UCSD-AML1 (cell line): ENCODE measurements around the gene SELENOH.
A peak's percentile ranks its signal among the peaks of the same experiment; 100 is the strongest.

Experiments used
- DNase-seq: peaks from one replicate; lab custom pipeline; 2025; ENCODE audit not compliant: unreplicated experiment; lab: John Stamatoyannopoulos, UW

SELENOH gene

DNA sequence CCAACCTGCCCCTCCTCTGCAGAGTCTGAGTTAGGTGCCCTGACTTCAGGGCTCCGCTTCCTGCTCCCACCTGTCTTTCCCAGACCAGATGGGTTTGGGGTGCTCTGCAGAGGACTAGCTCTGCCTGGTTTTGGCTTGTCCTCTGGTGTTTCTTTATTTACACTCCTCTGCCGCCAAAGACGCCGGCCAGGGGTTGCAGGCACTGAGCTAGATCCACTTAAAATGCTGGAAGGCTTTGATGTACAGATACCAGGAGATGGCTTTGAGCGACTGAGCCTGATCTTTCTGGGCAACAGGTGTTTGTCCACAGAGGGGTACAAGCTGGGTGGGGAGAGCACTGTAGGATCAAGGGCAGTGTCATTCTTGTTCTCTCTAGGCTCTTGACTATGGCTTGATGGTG is 3.9 kb downstream of the SELENOH start:
- no peak for DNase-seq

DNA sequence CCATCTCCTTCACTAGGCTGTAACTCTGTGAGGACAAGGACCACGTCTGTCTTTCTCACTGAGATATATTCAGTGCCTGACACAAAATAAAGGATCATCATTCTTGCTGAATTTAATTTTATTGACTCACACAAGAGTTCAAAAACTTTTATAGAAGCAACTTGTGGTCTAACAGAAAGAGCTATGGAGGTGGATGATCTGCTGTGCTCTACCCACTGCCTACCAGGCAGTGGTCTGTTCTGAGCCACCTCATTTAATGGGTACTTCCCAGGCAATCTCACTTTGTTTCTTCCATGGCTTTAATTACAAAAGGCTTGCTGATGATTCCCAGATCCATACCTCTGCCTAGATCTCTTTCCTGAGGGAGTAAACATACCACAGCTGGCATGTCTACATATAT is 5.6 kb downstream of the SELENOH start:
- DNase-seq = no peak

DNA sequence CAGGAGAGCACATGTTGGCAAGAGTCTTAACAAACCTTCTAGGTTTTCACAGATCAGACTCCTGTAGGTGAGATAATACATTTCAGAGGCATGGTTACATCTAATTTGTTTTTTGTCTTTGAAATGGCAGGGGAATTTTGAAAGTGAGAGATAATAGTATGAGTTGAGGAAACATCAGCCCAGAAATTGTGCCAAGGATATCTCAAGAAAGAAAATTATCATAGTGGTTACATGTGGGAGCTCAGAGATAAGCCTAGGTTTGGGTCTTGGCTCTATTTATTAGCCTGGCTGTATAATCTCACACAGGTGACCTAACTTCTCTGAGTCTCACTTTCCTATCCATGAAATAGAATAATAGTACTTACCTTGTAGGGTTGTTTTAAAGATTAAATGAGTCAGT is 9.9 kb downstream of the SELENOH start:
- no peak for DNase-seq

DNA sequence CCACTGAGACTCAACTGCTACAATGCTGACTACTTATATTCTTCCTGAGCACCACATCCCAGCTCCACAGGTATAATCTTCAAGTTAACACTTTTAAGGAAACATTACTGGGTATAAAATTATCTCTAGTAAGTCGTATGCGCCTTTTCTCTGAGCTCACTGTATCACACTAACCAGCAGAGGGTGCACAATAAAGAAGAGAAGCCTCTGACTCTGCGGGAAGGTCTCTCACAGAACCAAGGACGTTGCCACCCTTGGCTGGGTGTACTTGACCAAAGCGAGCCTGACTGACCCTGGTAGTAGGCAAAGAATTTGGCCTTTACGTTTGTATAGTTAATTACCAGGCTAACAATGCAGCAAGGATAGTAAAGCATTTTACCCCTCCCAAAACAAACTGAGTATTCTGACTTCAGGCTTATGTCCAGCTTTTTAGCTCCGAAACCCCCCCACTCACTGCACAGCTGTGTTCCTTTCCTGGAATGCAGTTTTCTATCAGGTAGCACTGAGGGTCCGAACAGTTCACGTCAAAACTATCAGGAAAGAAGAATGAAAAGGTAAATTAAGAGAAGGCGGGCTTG is 10.5 kb downstream of the SELENOH start, which contains the start of gene BTBD18:
TSS of gene BTBD18 (minus strand) at position 144 of the 578 bp plus-strand sequence. CDS start 631 bp downstream, outside the sequence.
- no peak for DNase-seq

DNA sequence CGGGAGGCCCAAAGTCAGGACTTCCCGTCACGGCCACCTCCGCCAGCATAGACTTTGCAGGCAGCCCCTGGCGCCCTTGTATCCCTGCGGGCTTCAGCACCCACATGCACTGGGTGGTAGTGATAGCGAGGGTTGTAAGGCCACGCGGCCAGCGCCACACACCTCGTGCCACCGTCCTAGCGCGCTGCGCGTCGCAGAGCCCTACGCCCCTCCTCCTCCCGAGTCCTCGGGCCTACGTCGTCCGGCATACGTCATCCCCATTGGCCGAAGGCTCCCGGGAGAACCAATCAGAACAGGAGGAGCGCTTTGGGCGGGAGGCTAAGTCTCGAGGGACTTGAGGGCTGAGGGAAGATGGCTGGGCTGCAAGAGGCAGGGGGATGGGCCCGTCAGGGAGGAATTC is 11.7 kb downstream of the SELENOH start:
- no peak for DNase-seq

DNA sequence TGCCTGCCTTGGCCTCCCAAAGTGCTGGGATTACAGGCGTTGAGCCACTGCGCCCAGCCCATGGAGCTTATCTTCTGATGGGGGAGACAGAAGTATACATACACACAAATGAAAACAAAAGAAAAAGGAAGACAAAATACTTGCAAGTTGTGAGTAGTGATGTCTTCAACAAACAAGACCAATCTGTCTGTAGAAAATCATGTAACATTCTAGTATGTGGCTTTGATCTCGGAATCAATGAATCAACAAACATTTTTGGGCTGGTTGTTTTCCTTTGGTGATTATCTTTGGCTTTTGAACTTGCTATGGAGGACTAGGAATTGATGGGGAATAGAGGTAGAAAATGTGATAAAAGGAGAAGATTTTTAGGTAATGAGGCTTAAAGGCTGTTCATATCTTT is 16.9 kb downstream of the SELENOH start:
- no peak for DNase-seq

DNA sequence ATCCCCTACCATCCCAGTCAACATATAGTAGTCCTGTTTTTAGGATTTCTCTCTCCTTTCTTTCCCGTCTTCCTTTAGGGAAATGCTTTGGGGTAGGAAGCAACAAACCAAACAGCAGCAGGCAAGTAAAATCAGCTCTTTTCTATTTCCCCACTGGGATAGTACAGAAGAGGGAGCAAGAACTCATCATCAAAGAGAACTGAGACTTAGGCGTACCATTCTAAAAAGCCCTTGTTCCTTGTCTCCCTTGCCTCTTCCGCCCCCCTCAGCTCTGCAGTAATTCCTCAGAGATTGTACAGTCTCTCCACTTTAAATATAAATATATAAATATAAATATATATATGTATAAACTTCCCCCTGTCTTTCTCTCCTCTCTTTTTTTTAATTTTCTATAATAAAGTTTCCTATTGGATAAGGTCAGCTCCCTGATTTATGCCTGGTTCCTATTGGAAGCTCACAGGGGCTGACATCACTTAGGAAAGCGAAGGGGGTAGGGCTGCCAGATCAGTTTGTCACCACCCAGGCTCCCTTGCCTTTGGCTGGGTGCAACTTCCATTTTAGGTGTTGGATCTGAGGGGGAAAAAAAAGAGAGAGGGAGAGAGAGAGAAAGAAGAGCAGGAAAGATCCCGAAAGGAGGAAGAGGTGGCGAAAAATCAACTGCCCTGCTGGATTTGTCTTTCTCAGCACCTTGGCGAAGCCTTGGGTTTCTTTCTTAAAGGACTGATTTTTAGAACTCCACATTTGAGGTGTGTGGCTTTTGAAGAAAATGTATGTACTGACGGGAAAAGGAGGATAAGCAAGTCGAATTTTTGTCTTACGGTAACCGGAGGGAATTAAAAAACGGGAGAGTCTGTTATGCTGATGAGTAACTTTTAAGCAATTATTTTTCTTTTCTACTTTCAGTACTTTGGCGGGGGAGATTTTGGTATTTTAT is 20.3 kb downstream of the SELENOH start, which contains the start of gene CTNND1:
TSS of gene CTNND1 (plus strand) at position 502 of the 934 bp plus-strand sequence. CDS start 29,677 bp downstream, outside the sequence.
- DNase-seq = peak; percentile 77

DNA sequence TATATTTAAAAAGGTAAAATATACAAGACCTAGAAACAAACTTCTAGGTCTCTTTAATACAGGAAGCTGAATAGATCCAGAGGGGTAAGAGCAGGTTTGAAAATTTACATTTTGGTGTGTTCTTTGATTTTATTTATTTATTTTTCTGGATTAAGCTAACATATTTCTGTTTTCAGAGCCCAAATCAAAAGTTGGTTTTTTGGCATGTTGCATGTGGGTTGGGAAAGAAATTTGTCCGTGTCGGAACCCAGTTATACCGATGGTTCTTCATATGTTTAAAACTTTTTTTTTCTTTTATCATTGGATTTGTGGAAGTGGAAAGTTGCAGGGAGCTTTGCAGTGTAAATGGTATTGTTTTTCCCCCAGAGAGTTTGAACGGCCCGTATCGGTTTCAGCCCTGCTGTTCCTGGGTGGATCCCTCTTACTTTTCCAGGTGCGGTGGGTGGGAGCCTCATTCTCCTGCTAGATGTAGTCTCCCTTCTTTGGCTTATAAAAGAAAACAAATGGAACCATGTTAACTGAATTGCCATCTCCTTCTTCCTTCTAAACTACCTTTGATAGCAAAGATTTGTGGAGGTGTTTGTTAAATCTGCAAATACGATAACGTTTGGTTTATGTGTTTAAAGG is 21.1 kb downstream of the SELENOH start:
- no peak for DNase-seq

DNA sequence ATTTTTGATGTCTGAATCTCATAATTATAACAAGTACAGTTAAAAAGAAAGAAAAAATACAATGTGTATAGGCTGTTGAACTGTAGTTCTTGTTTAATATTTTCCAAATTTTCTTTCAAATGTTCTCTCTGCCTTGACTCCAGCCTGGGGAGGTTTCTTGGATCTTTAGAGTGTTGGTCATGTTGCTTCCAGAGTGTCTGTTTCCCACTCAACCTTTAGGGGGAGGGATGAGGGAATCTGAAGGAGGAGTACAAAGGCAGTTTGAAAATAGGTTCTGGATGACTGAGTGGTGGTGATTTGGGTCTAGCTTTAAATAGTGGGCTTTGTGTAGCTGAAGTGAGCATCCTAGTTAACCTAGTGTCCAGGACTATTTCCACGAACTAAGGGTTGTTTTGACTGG is 22.3 kb downstream of the SELENOH start:
- no peak for DNase-seq

DNA sequence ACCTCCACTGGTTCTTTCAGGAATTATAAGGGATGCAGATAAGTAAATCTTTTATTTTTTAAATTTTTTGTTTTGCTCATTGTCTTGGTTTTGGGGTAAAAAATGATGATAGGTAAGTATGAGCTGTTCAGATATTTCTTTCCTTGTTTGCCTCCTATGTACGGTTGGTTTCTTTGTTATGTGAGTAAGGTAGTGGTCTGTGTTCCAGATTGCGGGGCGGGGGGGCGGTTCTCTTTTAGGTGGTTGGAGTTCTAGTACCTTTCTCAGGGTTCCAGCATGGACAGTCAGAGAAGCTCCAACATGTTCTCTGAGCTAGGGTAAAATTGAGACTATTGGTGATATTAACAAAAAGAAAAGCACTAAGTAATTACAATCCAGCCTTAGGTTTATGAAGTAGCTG is 22.7 kb downstream of the SELENOH start:
- DNase-seq = no peak

DNA sequence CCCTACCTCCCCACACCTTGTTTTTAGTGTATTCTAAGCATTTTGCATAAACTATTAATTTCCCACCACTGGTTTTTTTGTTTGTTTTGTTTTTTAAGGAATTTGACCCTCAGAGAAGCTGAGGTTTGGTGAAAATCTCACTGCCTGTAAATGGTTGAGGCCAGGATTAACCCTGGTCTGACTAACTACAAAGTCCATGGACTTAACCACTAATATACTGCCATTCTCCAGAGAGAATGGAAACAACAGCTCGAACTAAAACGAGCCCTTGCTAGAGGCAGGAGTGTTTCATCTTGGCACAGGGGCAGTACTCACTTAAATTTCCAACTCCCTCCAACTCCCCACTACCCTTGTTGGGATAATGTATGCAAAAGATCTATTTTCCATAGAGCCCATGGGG is 23.3 kb downstream of the SELENOH start:
- no peak for DNase-seq

DNA sequence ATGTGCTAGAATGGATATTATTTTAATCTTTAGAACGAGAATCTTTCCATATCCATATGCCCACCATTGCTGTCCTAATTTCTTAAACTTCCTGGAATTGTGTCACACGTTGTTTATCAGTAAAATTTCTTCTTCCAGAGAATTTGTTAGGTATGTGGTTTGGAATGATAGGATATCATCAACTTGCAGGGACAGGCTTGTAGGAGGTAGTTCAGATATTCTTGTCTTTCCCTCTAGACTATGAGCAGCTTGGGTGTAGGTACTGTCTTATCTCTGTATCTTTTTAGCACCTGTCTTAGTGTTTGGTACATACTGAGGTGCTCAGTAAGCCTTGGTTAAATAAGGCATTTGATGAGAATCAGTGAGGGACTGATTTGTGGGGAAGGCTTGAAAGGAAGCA is 23.7 kb downstream of the SELENOH start:
- DNase-seq = no peak

DNA sequence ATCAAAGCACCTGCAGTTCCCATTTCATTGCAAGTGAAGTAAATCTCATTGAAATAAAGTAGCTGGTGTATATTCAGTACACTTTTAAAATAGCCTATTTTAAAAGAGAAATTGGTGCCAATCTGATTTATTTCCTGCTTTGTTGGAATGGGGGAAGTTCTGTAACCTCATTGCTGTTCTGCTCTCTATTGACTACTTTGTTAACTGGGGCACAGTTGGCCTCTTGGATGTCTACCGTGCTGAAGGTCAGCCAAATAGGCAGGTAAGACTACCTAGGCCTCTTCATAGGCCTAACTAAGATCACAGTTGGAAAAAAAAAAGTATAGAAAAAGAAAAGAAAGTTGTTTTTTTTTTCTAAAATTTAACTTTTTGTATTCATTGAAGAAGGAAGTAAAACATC is 29.5 kb downstream of the SELENOH start:
- DNase-seq = no peak

DNA sequence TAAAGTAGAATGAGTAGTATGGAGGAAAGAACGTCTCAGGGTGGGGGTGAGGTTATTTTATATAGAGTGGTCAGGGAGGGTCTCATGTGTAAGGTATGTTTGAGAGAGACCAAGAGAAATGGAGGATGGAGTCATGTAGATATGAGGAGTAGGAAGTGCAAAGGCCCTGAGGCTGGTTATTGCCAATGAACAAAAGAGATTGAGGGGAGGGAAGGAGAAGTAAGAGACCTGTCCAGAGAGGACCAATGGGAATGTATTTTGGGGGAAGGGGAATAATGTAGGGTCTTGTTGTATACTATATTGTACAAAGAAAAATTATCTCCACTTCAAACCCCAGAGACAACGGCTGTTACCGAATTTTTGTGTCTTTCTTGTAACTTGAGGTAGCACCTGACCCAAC is 30.1 kb downstream of the SELENOH start:
- DNase-seq = no peak

DNA sequence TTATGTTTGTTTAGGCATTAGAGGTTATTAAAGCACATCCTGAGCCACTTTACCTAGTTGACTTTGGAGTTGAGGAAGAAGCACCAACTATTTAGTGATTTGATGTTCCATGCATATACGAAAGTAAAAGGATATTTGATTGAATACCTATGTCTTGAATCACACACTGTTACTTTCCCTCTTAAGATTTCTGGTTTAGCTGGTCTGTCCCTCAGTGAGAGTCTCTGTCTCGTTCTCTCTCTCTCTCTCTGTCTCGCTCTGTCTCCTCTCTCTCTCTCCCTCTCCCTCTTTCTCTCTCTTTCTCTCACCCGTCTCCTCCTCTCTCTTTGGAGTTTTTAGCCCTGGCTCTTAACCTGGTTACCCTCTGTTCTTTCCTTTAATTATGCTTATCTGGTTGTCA is 31.3 kb downstream of the SELENOH start:
- no peak for DNase-seq

DNA sequence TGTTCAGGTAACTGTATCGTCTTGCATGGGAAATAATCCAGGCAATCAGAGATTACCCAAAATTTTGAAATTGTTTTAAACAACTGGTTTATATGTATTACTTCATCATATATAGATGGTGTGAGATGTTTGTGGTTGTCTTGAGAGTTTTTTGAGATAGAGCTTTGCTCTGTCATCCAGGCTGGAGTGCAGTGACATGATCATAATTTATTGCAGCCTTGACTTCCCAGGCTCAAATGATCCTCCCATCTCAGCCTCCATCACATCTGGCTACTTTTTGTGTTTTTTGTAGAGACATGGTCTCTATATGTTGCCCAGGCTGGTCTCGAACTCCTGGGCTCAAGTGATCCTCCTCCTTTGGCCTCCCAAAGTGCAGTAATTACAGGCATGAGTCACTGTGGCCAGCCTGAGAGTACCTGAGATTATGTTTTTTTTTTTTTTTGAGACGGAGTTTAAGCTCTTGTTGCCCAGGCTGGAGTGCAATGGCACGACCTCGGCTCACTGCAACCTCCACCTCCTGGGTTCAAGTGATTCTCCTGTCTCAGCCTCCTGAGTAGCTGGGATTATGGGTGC is 31.8 kb downstream of the SELENOH start:
- DNase-seq = no peak

DNA sequence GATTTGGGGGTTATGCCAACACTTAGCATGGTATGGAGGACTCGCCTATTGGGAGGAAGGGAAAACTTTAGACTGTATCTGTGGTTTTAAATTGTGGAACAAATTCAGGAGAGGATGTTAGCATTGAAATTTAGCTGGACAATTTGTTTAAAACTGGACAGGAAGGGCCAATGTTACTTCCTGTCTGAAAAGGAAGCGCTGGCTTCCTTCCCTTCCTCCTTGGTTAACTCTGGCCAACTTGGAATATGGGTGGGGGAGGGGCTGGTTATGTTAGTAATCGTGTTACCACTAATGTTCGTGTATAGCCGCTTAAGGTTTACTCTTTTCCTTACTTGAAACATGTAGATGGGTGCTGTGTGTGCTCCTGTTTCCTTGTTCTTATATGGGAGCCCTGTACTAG is 34.2 kb downstream of the SELENOH start:
- DNase-seq = no peak

DNA sequence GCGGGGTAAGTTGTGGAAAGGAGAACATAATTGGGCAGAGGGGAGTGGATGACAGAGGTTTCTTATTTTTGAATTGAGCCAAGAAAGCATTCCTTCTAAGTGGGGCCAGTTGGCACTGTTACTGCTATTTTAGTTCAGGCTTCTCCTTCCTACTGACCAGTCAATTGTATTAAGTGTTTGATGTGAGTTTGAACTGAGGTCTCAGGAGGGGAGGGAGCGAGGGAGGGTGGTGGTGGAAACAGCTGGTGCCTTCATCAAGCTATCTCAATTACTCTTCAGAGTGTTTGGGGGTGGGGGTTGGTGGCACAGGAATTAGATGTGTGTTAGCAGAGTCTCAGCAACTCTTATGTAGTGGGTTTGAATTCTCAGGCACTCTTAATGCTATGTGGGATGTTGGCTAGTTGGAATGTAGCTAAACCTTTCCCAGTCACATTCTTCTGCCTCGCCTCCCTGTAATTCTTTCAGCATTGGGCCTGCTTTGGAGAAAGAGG is 34.8 kb downstream of the SELENOH start:
- no peak for DNase-seq

DNA sequence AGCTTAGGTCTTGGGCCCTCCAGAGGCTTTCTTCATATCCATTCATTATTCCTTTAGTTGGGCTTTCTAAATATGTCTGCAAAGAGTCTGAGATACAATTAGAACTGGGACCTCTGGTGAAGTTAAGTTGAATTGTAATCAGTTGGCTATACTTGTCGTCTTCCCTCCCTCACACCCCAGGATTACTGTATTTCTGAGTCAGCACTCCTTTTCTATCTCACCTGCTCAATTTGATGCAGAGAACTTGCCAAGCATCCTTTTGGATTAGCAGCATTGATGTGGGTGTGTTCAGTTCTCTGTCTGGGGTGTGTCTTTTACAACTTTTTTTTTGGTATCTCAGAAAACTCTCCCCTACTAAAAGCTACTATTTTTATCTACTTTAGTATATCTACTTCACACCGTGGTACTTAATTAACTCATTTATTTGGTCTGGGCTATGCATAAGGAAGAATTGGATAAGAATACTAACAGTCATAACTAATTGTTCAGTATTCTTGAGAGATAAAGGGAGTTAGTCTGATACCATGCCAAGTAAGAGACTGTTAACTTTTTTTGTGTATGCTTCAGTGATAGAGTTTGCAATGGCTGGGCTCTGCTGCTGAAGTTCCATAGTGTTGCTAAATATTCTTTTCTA is 35.4 kb downstream of the SELENOH start:
- no peak for DNase-seq

DNA sequence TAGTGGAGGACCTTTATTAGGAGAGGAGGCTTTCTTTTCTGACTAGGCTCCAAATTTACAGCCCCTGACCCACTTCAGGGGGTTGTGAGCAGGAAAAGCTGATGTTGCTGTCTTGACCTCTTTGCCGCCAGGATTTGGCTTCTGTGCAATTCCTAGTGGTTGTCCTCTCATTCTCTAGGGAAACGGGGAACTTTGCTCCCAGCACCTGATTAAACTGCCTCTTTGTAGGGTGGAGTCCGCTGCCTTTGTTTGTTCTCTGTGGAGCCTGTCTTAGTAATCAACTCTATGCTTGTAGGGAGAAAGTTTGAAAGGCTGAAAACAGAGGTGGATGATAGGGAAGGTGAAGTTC is 36.7 kb downstream of the SELENOH start:
- no peak for DNase-seq
